Measurements from ENCODE around the gene EFL1. TPM values are rescaled to one million over a fixed set of nuclear protein-coding genes. Genes with fewer than 3 reads are reported as not detected.
"Not testable (repeated sequence)": the region's sequence is repeated elsewhere in the genome, so short reads cannot be mapped to it uniquely, and the experiment has no call there.

The EFL1 gene
- total and polyA plus RNA-seq, 9 of the 15 experiments (the other 6 are each of a cell fraction or from before 2014, with no cell fraction given), result 4.8 to 32.5 (median 16.9) TPM

GRCh38 chr15:82262422-82263026, at the start of gene EFL1, which contains the start of gene SAXO2 (continued):
- TF ChIP-seq ZMIZ1 (IDR thresholded peaks at IDR 0.05; ENCODE audit: low read depth in 2 of 2, low read length in 2 of 2) (no peak), CBX1 (IDR thresholded peaks at IDR 0.05; ENCODE audit: low read depth) (0 out of 2 replicates have a peak, but pooled peaks have one; percentile 61), ZNF436 (CRISPR knock-in tag; IDR thresholded peaks at IDR 0.05) (no peak)

- intact Hi-C loops (cut with micrococcal nuclease); H3K4me3 ChIP-seq: not testable (repeated sequence)
Measured at GRCh38 chr15:82311321-82311720, 48.8 kb upstream of the EFL1 start.

More at GRCh38 chr15:82311321-82311720, 48.8 kb upstream of the EFL1 start:
- FAIRE-seq; H3K27ac ChIP-seq (ENCODE audit: extremely low read depth, low read depth, low read length); ATAC-seq; DNase-seq (ENCODE audit: extremely low read depth in 1 of 4, low spot score in 3 of 4); H3K9me1 ChIP-seq (ENCODE audit: control insufficient read depth, insufficient read depth, low read length); POLR2A ChIA-PET; H3K79me2 ChIP-seq (ENCODE audit: control insufficient read depth, insufficient read depth, low read length); BruUV-seq (replicated peaks); H3K36me3 ChIP-seq (ENCODE audit: control insufficient read depth, insufficient read depth, low read length); H3K9ac ChIP-seq (ENCODE audit: insufficient read depth in 1 of 2, low read depth in 2 of 2, low read length in 2 of 2); CTCF ChIA-PET (ENCODE audit: low intra/inter-chr PET ratio); H3K4me2 ChIP-seq (ENCODE audit: insufficient read depth, low read length); H3K9me3 ChIP-seq (replicated peaks; ENCODE audit: control insufficient read depth, insufficient read depth, low read depth, low read length); H4K20me1 ChIP-seq (replicated peaks; ENCODE audit: control insufficient read depth, insufficient read depth, low read length); in situ Hi-C loops (cut with MboI); H2AFZ ChIP-seq (ENCODE audit: low read depth, low read length): not testable (repeated sequence)
- peaks cover 3 to 11% of the 10 kb centered on the region in 2 experiments; a peak in 2 of 5 replicates for H3K27me3 ChIP-seq (ENCODE audit: control insufficient read depth in 2 of 2, insufficient read depth in 2 of 2, low read length in 2 of 2)
- WGBS (ENCODE audit: insufficient coverage, low coverage, missing lambda C conversion rate), result 4% methylated on average over 4 of the region's 5 CpGs
- peaks cover 0 to 15% of the 10 kb centered on the region in 2 experiments; a peak in 2 of 5 replicates for H3K4me1 ChIP-seq (replicated peaks in 1 of 2; ENCODE audit: control insufficient read depth in 2 of 2, insufficient read depth in 2 of 2, low read length in 2 of 2)

Data from K562 (cell line).